IMR-90 (cell line): ENCODE measurements around the gene MDFI. TPM values are rescaled to one million over a fixed set of nuclear protein-coding genes. Genes with fewer than 3 reads are reported as not detected.

ENCODE experiments used
- ATAC-seq: fragments of 200-7000 bp; cut with Tn5 transposase; 2 replicates; pipeline ENCODE4 v1.9.1; 2020; ENCODE audit warnings: low read depth, mild to moderate bottlenecking, moderate library complexity
- BruUV-seq: library from RNA; stranded (reverse); fragments of 400-500 nt; replicated peaks from 2 replicates; lab custom pipeline; 2021; lab: Mats Ljungman, UMichigan
- CTCF ChIA-PET: fragments of 300-600 bp; formaldehyde crosslinking; extraction: SDS; loops from one replicate; lab custom pipeline; 2021; ENCODE audit warnings: antibody characterized with exemption; lab: Yijun Ruan, JAX
- POLR2A ChIA-PET: fragments of 300-600 bp; sonication (Branson Sonifier 250); formaldehyde crosslinking; loops from one replicate; lab custom pipeline; 2022; ENCODE audit warnings: antibody characterized with exemption; ENCODE audit not compliant: unreplicated experiment; lab: Charles Lee
- DNase-seq: peaks from one replicate; pipeline ENCODE4 v3.0.0; 2013
- H2AFZ ChIP-seq: replicated peaks from 2 replicates; pipeline ENCODE3; 2013; ENCODE audit warnings: low read length, mild to moderate bottlenecking; ENCODE audit not compliant: poor library complexity
- H2AK5ac ChIP-seq: 2 replicates; pipeline ENCODE4 v1.6.1; 2013; ENCODE audit warnings: low read depth, low read length, inconsistent platforms
- H2AK9ac ChIP-seq: replicated peaks from 2 replicates; pipeline ENCODE3; 2013; ENCODE audit warnings: mild to moderate bottlenecking, low read depth, low read length, moderate library complexity; ENCODE audit not compliant: poor library complexity
- H2BK120ac ChIP-seq: 2 replicates; pipeline ENCODE4 v1.6.1; 2013; ENCODE audit warnings: low read depth, low read length, inconsistent platforms
- H2BK15ac ChIP-seq: 3 replicates; pipeline ENCODE4 v1.6.1; 2013; ENCODE audit warnings: low read depth, low read length, inconsistent platforms
- H2BK20ac ChIP-seq: 2 replicates; pipeline ENCODE4 v1.6.1; 2013; ENCODE audit warnings: low read depth, mild to moderate bottlenecking, inconsistent platforms, low read length, moderate library complexity
- H2BK5ac ChIP-seq: 2 replicates; pipeline ENCODE4 v1.6.1; 2013; ENCODE audit warnings: mild to moderate bottlenecking, low read depth, low read length, inconsistent platforms; ENCODE audit not compliant: poor library complexity, severe bottlenecking
- H3K14ac ChIP-seq: replicated peaks from 2 replicates; pipeline ENCODE4 v1.6.1; 2013; ENCODE audit warnings: low read depth, low read length, inconsistent platforms
- H3K18ac ChIP-seq: 2 replicates; pipeline ENCODE4 v1.6.1; 2013; ENCODE audit warnings: low read depth, low read length, control low read depth
- H3K23ac ChIP-seq: 2 replicates; pipeline ENCODE4 v1.6.1; 2013; ENCODE audit warnings: low read depth, low read length, inconsistent platforms
- H3K27ac ChIP-seq: 2 replicates; pipeline ENCODE4 v1.5.1; 2013; ENCODE audit warnings: mild to moderate bottlenecking, control low read depth, low read length; ENCODE audit not compliant: insufficient read depth
- H3K27me3 ChIP-seq: 2 replicates; pipeline ENCODE4 v1.6.1; 2013; ENCODE audit warnings: low read length; ENCODE audit not compliant: control insufficient read depth, insufficient read depth
- H3K36me3 ChIP-seq: 2 replicates; pipeline ENCODE4 v1.6.1; 2013; ENCODE audit warnings: low read length, mixed read lengths; ENCODE audit not compliant: control insufficient read depth, insufficient read depth
- H3K4ac ChIP-seq: 2 replicates; pipeline ENCODE4 v1.6.1; 2013; ENCODE audit warnings: low read depth, low read length, inconsistent platforms
- H3K4me1 ChIP-seq: 2 replicates; pipeline ENCODE4 v1.6.1; 2013; ENCODE audit warnings: low read length, mixed read lengths; ENCODE audit not compliant: control insufficient read depth, insufficient read depth
- H3K4me2 ChIP-seq: 2 replicates; pipeline ENCODE4 v1.6.1; 2013; ENCODE audit warnings: low read depth, mild to moderate bottlenecking, control low read depth, low read length, moderate library complexity
- H3K4me3 ChIP-seq: 2 replicates; pipeline ENCODE4 v1.5.1; 2013; ENCODE audit warnings: low read depth, mild to moderate bottlenecking, control low read depth, low read length, moderate library complexity; ENCODE audit not compliant: insufficient read depth
- H3K56ac ChIP-seq: 2 replicates; pipeline ENCODE4 v1.6.1; 2013; ENCODE audit warnings: low read length, inconsistent platforms; ENCODE audit not compliant: insufficient read depth; ENCODE audit errors: extremely low read depth
- H3K79me1 ChIP-seq, 2 experiments: 2 replicates each; pipeline ENCODE4 v1.6.1; 2013; ENCODE audit warnings: low read length in 2 of 2, inconsistent platforms in 1 of 2, low read depth in 1 of 2
- H3K9ac ChIP-seq: 2 replicates; pipeline ENCODE4 v1.6.1; 2013; ENCODE audit warnings: low read depth, low read length, control low read depth
- H3K9me1 ChIP-seq: 2 replicates; pipeline ENCODE4 v1.6.1; 2013; ENCODE audit warnings: low read length, inconsistent platforms; ENCODE audit not compliant: insufficient read depth
- H3K9me3 ChIP-seq: 2 replicates; pipeline ENCODE4 v1.6.1; 2013; ENCODE audit warnings: low read length; ENCODE audit not compliant: control insufficient read depth, insufficient read depth
- H4K20me1 ChIP-seq: 2 replicates; pipeline ENCODE4 v1.6.1; 2013; ENCODE audit warnings: low read length, inconsistent platforms; ENCODE audit not compliant: insufficient read depth
- H4K5ac ChIP-seq: 2 replicates; pipeline ENCODE4 v1.6.1; 2013; ENCODE audit warnings: mild to moderate bottlenecking, low read depth, low read length, control low read depth
- H4K8ac ChIP-seq, 2 experiments: 2 replicates each; pipeline ENCODE4 v1.6.1; 2013; ENCODE audit warnings: low read depth in 2 of 2, low read length in 2 of 2, control low read depth in 1 of 2, inconsistent platforms in 1 of 2
- H4K91ac ChIP-seq: 2 replicates; pipeline ENCODE4 v1.6.1; 2013; ENCODE audit warnings: low read depth, low read length, inconsistent platforms; ENCODE audit not compliant: insufficient read depth
- BHLHE40 ChIP-seq: fragments of 150-350 bp; IDR thresholded peaks from 2 replicates; pipeline ENCODE4 v1.6.1; 2016; ENCODE audit warnings: mild to moderate bottlenecking, low read depth, low read length
- CEBPB ChIP-seq: IDR thresholded peaks from 2 replicates; pipeline ENCODE4 v1.6.1; 2012; ENCODE audit warnings: low read depth, low read length, improper control_type of control experiment
- CHD1 ChIP-seq: IDR thresholded peaks from 2 replicates; pipeline ENCODE4 v1.6.1; 2012; ENCODE audit warnings: low read depth, low read length, improper control_type of control experiment
- FOS ChIP-seq: fragments of 150-350 bp; IDR thresholded peaks from 2 replicates; pipeline ENCODE4 v1.6.1; 2016; ENCODE audit warnings: low read depth, low read length
- MAFK ChIP-seq: IDR thresholded peaks from 2 replicates; pipeline ENCODE4 v1.6.1; 2012; ENCODE audit warnings: low read depth, low read length, improper control_type of control experiment
- MAZ ChIP-seq: IDR thresholded peaks from 2 replicates; pipeline ENCODE4 v1.6.1; 2012; ENCODE audit warnings: low read depth, mild to moderate bottlenecking, low read length, improper control_type of control experiment, moderate library complexity, borderline replicate concordance
- NFE2L2 ChIP-seq: fragments of 150-350 bp; IDR thresholded peaks from 2 replicates; pipeline ENCODE4 v1.6.1; 2016; ENCODE audit warnings: low read depth, mild to moderate bottlenecking, low read length
- POLR2A ChIP-seq: IDR thresholded peaks from 2 replicates; pipeline ENCODE4 v1.6.1; 2012; ENCODE audit warnings: mild to moderate bottlenecking, low read depth, low read length
- RAD21 ChIP-seq: IDR thresholded peaks from 2 replicates; pipeline ENCODE4 v1.6.1; 2012; ENCODE audit warnings: low read length, improper control_type of control experiment
- RCOR1 ChIP-seq: IDR thresholded peaks from 2 replicates; pipeline ENCODE4 v1.6.1; 2012; ENCODE audit warnings: mild to moderate bottlenecking, low read length, improper control_type of control experiment; ENCODE audit not compliant: insufficient replicate concordance
- RFX5 ChIP-seq: IDR thresholded peaks from 2 replicates; pipeline ENCODE4 v1.8.0; 2012; ENCODE audit warnings: low read depth, mild to moderate bottlenecking, low read length, moderate library complexity
- SMC3 ChIP-seq: fragments of 150-350 bp; IDR thresholded peaks from 2 replicates; pipeline ENCODE4 v1.6.1; 2016; ENCODE audit warnings: low read depth, mild to moderate bottlenecking, antibody characterized with exemption, low read length, moderate library complexity
- WGBS, 2 experiments: methylation state at CpG; one replicate each; pipeline versions ENCODE4 v1.1.5 to v1.1.7; 2013; ENCODE audit warnings: missing lambda C conversion rate in 2 of 2; ENCODE audit not compliant: insufficient read length in 1 of 2; ENCODE audit errors: extremely low coverage in 2 of 2; 5-methylcytosine and 5-hydroxymethylcytosine counted together
- dilution Hi-C: fragments of 300-500 bp; cut with HindIII; formaldehyde crosslinking; loops from one replicate; pipeline ENCODE4 v1.14.3; 2018; ENCODE audit warnings: low sequenced_read_pairs; ENCODE audit not compliant: unreplicated experiment
- in situ Hi-C: fragments of 300-500 bp; cut with MboI; formaldehyde crosslinking; loops from 3 replicates; pipeline ENCODE4 v1.14.3; 2019; ENCODE audit warnings: low sequenced_read_pairs, inconsistent platforms, mixed read lengths
- intact Hi-C: fragments of 100-400 bp; cut with micrococcal nuclease; formaldehyde crosslinking; loops from 2 replicates; pipeline ENCODE4 v1.10.0; 2022
- polyA plus RNA-seq, 3 experiments: library from polyadenylated mRNA; depleted of rRNA; stranded (reverse); fragments of >200 nt; gene quantifications; 2 replicates each; pipeline ENCODE4 v1.2.3, GENCODE V29; 2012; ENCODE audit warnings: low replicate concordance in 1 of 3
- total RNA-seq: library from RNA; depleted of rRNA; stranded (reverse); fragments of >200 nt; gene quantifications from 2 replicates; pipeline ENCODE4 v1.2.3, GENCODE V29; 2012
- TF ChIP-seq, protein P1 (sequence below): fragments of 150-350 bp; IDR thresholded peaks from 2 replicates; pipeline ENCODE4 v1.6.1; 2016; ENCODE audit warnings: low read depth, mild to moderate bottlenecking, low read length, moderate library complexity, borderline replicate concordance
- TF ChIP-seq, protein P2 (sequence below): conservative IDR thresholded peaks from 2 replicates; pipeline ENCODE4 v1.5.1; 2012; ENCODE audit warnings: mild to moderate bottlenecking, low read depth, low read length, improper control_type of control experiment
- TF ChIP-seq, protein P3 (sequence below): fragments of 150-350 bp; IDR thresholded peaks from 2 replicates; pipeline ENCODE4 v1.6.1; 2017; ENCODE audit warnings: mild to moderate bottlenecking, antibody characterized with exemption, low read length, low read depth

MDFI gene
- total and polyA plus RNA-seq, 2 of the 4 experiments (the other 2 are of a cell fraction), result 0.18 to 0.29 TPM

DNA sequence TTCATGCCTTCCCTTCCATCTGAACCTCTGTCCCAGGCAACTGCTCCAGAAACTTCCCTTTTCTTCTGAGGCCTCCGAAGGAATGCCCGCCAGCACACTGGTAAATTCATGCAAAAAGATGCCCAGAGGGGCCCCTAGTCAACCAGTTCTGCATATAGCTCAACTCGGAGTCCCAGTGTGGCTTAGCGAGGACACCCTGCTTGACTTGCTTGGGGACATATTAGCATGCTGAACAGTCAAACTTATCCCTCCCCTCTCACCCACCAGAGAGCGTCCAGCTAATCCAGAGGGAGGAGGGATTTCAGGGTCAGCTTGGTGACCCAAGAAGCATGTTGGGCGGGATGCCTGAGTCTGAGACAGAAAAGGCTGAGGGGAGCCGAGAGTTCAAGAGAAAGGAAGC, 23.0 kb upstream of the MDFI start:
- Histone ChIP-seq H3K14ac (no peak overlapping the region), H3K18ac (no peak overlapping the region), H3K4me2 (no peak overlapping the region), H3K4me1 (no peaks in the 10 kb centered on the region), H3K9me3 (peaks cover 7% of the 10 kb centered on the region; the same call in 1 of the 2 replicates), H4K5ac (no peak overlapping the region), H3K9ac (no peak overlapping the region), H3K27me3 (peaks cover 19% of the 10 kb centered on the region), H2BK5ac (no peak overlapping the region), H3K36me3 (no peaks in the 10 kb centered on the region), H2BK20ac (no peak overlapping the region), H3K4ac (no peak overlapping the region), H4K8ac (no peak overlapping the region), H3K27ac (no peak overlapping the region), H3K56ac (no peak overlapping the region), H2AK5ac (no peak overlapping the region), H2AFZ (no peak overlapping the region), H3K4me3 (no peak overlapping the region), H3K9me1 (no peaks in the 10 kb centered on the region), H2AK9ac (no peak overlapping the region), H3K23ac (no peak overlapping the region), H2BK120ac (no peak overlapping the region), H2BK15ac (no peak overlapping the region), H3K79me1 (no peaks in the 10 kb centered on the region), H4K91ac (no peak overlapping the region), H4K20me1 (no peaks in the 10 kb centered on the region)
- no peak for DNase-seq
- TF ChIP-seq POLR2A (no peak), MAFK (no peak), RFX5 (no peak), CEBPB (no peak), CHD1 (no peak), BHLHE40 (no peak), MAZ (no peak), FOS (no peak), RAD21 (no peak), RCOR1 (no peak), NFE2L2 (no peak), SMC3 (no peak)
- TF ChIP-seq, protein P1, sequence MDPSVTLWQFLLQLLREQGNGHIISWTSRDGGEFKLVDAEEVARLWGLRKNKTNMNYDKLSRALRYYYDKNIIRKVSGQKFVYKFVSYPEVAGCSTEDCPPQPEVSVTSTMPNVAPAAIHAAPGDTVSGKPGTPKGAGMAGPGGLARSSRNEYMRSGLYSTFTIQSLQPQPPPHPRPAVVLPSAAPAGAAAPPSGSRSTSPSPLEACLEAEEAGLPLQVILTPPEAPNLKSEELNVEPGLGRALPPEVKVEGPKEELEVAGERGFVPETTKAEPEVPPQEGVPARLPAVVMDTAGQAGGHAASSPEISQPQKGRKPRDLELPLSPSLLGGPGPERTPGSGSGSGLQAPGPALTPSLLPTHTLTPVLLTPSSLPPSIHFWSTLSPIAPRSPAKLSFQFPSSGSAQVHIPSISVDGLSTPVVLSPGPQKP, result no peak
- TF ChIP-seq, protein P2, sequence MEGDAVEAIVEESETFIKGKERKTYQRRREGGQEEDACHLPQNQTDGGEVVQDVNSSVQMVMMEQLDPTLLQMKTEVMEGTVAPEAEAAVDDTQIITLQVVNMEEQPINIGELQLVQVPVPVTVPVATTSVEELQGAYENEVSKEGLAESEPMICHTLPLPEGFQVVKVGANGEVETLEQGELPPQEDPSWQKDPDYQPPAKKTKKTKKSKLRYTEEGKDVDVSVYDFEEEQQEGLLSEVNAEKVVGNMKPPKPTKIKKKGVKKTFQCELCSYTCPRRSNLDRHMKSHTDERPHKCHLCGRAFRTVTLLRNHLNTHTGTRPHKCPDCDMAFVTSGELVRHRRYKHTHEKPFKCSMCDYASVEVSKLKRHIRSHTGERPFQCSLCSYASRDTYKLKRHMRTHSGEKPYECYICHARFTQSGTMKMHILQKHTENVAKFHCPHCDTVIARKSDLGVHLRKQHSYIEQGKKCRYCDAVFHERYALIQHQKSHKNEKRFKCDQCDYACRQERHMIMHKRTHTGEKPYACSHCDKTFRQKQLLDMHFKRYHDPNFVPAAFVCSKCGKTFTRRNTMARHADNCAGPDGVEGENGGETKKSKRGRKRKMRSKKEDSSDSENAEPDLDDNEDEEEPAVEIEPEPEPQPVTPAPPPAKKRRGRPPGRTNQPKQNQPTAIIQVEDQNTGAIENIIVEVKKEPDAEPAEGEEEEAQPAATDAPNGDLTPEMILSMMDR, result no peak
- TF ChIP-seq, protein P3, sequence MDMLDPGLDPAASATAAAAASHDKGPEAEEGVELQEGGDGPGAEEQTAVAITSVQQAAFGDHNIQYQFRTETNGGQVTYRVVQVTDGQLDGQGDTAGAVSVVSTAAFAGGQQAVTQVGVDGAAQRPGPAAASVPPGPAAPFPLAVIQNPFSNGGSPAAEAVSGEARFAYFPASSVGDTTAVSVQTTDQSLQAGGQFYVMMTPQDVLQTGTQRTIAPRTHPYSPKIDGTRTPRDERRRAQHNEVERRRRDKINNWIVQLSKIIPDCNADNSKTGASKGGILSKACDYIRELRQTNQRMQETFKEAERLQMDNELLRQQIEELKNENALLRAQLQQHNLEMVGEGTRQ, result no peak
- intact Hi-C loops, result no loop called here
- ATAC-seq, result no peak
- POLR2A ChIA-PET, result no interaction called here
- BruUV-seq, result no TSS peak
- in situ Hi-C loops, result no loop called here
- CTCF ChIA-PET, result interaction anchor here (2.7 kb wide), 1 partner anchor 13 kb away, joined by 7 read pairs; no protein-coding TSS in a partner anchor
- dilution Hi-C loops, result no loop called here
- WGBS, 2 experiments, result 52% methylated on average over 2 of the region's 7 CpGs; no CpG with 5 or more reads in 1 of the 2 experiments
